ENCODE data around the gene SLC39A11. TPM values are rescaled to one million over a fixed set of nuclear protein-coding genes. Genes with fewer than 3 reads are reported as not detected.

Gene SLC39A11
- total RNA-seq, 2 experiments from 2014 or later, result 25.6 to 51.5 TPM

- TF ChIP-seq, protein P1, sequence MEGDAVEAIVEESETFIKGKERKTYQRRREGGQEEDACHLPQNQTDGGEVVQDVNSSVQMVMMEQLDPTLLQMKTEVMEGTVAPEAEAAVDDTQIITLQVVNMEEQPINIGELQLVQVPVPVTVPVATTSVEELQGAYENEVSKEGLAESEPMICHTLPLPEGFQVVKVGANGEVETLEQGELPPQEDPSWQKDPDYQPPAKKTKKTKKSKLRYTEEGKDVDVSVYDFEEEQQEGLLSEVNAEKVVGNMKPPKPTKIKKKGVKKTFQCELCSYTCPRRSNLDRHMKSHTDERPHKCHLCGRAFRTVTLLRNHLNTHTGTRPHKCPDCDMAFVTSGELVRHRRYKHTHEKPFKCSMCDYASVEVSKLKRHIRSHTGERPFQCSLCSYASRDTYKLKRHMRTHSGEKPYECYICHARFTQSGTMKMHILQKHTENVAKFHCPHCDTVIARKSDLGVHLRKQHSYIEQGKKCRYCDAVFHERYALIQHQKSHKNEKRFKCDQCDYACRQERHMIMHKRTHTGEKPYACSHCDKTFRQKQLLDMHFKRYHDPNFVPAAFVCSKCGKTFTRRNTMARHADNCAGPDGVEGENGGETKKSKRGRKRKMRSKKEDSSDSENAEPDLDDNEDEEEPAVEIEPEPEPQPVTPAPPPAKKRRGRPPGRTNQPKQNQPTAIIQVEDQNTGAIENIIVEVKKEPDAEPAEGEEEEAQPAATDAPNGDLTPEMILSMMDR (conservative IDR thresholded peaks at IDR 0.05; ENCODE audit: low read length), result no peak
- no peak for TF ChIP-seq EZH2phosphoT487 (IDR thresholded peaks at IDR 0.05; ENCODE audit: borderline replicate concordance, low read depth, low read length)
- Histone ChIP-seq H3K9me2 (ENCODE audit: insufficient read depth, low read length) (no peaks in the 10 kb centered on the region), H2AFZ (ENCODE audit: low read length) (no peak overlapping the region), H3K79me2 (ENCODE audit: insufficient read depth, low read depth, low read length) (no peaks in the 10 kb centered on the region), H4K20me1 (ENCODE audit: insufficient read depth, low read length) (no peaks in the 10 kb centered on the region), H3K9me3 (ENCODE audit: low read length) (no peaks in the 10 kb centered on the region), H3K4me3 (ENCODE audit: low read depth, low read length, poor library complexity, severe bottlenecking) (no peak overlapping the region), H3K27ac (ENCODE audit: low read depth, low read length, poor library complexity, severe bottlenecking) (no peak overlapping the region), H3K36me3 (ENCODE audit: insufficient read depth, low read length) (peaks cover 7% of the 10 kb centered on the region), H3K4me1 (ENCODE audit: insufficient read depth, low read length, poor library complexity, severe bottlenecking) (peaks cover 26% of the 10 kb centered on the region), H3K4me2 (ENCODE audit: low read length) (no peak overlapping the region)
- no TSS peak for BruUV-seq (replicated peaks)
- DNase-seq (ENCODE audit: low spot score), result no peak
- ChIA-PET CTCF (ENCODE audit: unreplicated experiment) (interaction anchor here (0.6 kb wide), 1 partner anchor 28 kb away, joined by 3 read pairs; no protein-coding TSS in a partner anchor), POLR2A (no interaction called here)
- intact Hi-C loops (cut with micrococcal nuclease; ENCODE audit: unreplicated experiment), result no loop called here
Measured at GRCh38 chr17:72778169-72779151, 314.0 kb downstream of the SLC39A11 start.

- BruUV-seq (replicated peaks), result no TSS peak
- Histone ChIP-seq H4K20me1 (ENCODE audit: insufficient read depth, low read length) (no peaks in the 10 kb centered on the region), H3K4me3 (ENCODE audit: low read depth, low read length, poor library complexity, severe bottlenecking) (no peak overlapping the region), H3K4me1 (ENCODE audit: insufficient read depth, low read length, poor library complexity, severe bottlenecking) (peaks cover 51% of the 10 kb centered on the region), H3K9me2 (ENCODE audit: insufficient read depth, low read length) (no peaks in the 10 kb centered on the region), H3K9me3 (ENCODE audit: low read length) (no peaks in the 10 kb centered on the region), H3K79me2 (ENCODE audit: insufficient read depth, low read depth, low read length) (no peaks in the 10 kb centered on the region), H2AFZ (ENCODE audit: low read length) (no peak overlapping the region), H3K36me3 (ENCODE audit: insufficient read depth, low read length) (peaks cover 7% of the 10 kb centered on the region), H3K4me2 (ENCODE audit: low read length) (no peak overlapping the region), H3K27ac (ENCODE audit: low read depth, low read length, poor library complexity, severe bottlenecking) (peak overlapping the region; percentile 41)
- no peak for DNase-seq (ENCODE audit: low spot score)
- TF ChIP-seq EZH2phosphoT487 (IDR thresholded peaks at IDR 0.05; ENCODE audit: borderline replicate concordance, low read depth, low read length), result no peak
- TF ChIP-seq, protein P1 (conservative IDR thresholded peaks at IDR 0.05; ENCODE audit: low read length), result no peak
- intact Hi-C loops (cut with micrococcal nuclease; ENCODE audit: unreplicated experiment), result no loop called here
- POLR2A ChIA-PET, result interaction anchor here (0.7 to 1.8 kb wide), 4 partner anchors 9 to 33 kb away, joined by 3 to 7 read pairs (median 4); no protein-coding TSS in a partner anchor
- CTCF ChIA-PET (ENCODE audit: unreplicated experiment), result interaction anchor here (1.4 kb wide), 1 partner anchor 49 kb away, joined by 4 read pairs; no protein-coding TSS in a partner anchor
Measured at GRCh38 chr17:72775919-72776318, 316.6 kb downstream of the SLC39A11 start.

All from OCI-LY7 (cell line).